HEK293 (cell line): ENCODE results near the gene TEPSIN.

Experiments
- CTCF ChIA-PET: fragments of 350-600 bp; formaldehyde crosslinking; extraction: SDS; loops from one replicate; lab custom pipeline; 2021; ENCODE audit warnings: antibody characterized with exemption; lab: Yijun Ruan, JAX
- POLR2A ChIA-PET: fragments of 300-600 bp; formaldehyde crosslinking; extraction: SDS; loops from one replicate; lab custom pipeline; 2020; ENCODE audit warnings: antibody characterized with exemption, inconsistent platforms; lab: Yijun Ruan, JAX
- H3K27ac ChIP-seq: fragments of 200-500 bp; sonication (Bioruptor generic); 2 replicates; pipeline ENCODE4 v1.5.1; 2014; ENCODE audit warnings: low read depth, low read length, control low read depth, inconsistent platforms; ENCODE audit errors: extremely low read depth
- H3K36me3 ChIP-seq, 2 experiments: fragments of 200-500 bp in 1 of 2; sonication (Bioruptor generic) in 1 of 2; 1 replicate in 1 of 2; 2 replicates in 1 of 2; pipeline ENCODE4 v1.5.1; 2014 to 2017; ENCODE audit warnings: inconsistent platforms in 2 of 2, low read length in 2 of 2; ENCODE audit not compliant: control insufficient read depth in 2 of 2, insufficient read depth in 1 of 2
- H3K4me1 ChIP-seq: fragments of 200-500 bp; sonication (Bioruptor generic); 2 replicates; pipeline ENCODE4 v1.5.1; 2014; ENCODE audit warnings: mild to moderate bottlenecking, low read length, inconsistent platforms; ENCODE audit not compliant: control insufficient read depth, insufficient read depth
- H3K4me3 ChIP-seq: 2 replicates; pipeline ENCODE4 v1.5.1; 2011; ENCODE audit warnings: low read depth, mild to moderate bottlenecking, control low read depth, low read length, moderate library complexity
- H3K9me3 ChIP-seq: fragments of 200-500 bp; sonication (Bioruptor generic); 2 replicates; pipeline ENCODE4 v1.5.1; 2014; ENCODE audit warnings: low read depth, low read length, inconsistent platforms; ENCODE audit not compliant: control insufficient read depth, insufficient read depth
- BCL11A ChIP-seq: fragments of 450-650 bp; formaldehyde crosslinking; IDR thresholded peaks from 2 replicates; pipeline ENCODE4 v1.5.1; 2016; ENCODE audit warnings: low read depth, missing biosample characterization, missing genetic modification characterization
- GLIS2 ChIP-seq: fragments of 450-650 bp; formaldehyde crosslinking; IDR thresholded peaks from 2 replicates; pipeline ENCODE4 v1.5.1; 2016; ENCODE audit warnings: missing biosample characterization, missing genetic modification characterization
- KLF1 ChIP-seq: fragments of 450-650 bp; formaldehyde crosslinking; IDR thresholded peaks from 2 replicates; pipeline ENCODE4 v1.5.1; 2016; ENCODE audit warnings: missing biosample characterization, missing genetic modification characterization
- OSR2 ChIP-seq: fragments of 450-650 bp; formaldehyde crosslinking; IDR thresholded peaks from 2 replicates; pipeline ENCODE4 v1.5.1; 2016; ENCODE audit warnings: missing biosample characterization, missing genetic modification characterization
- PRDM1 ChIP-seq: fragments of 450-650 bp; formaldehyde crosslinking; IDR thresholded peaks from 2 replicates; pipeline ENCODE4; 2016; ENCODE audit warnings: missing biosample characterization, missing genetic modification characterization
- SCRT1 ChIP-seq: fragments of 450-650 bp; formaldehyde crosslinking; IDR thresholded peaks from 2 replicates; pipeline ENCODE4 v1.5.1; 2016; ENCODE audit warnings: missing biosample characterization, missing genetic modification characterization, borderline replicate concordance
- WT1 ChIP-seq: fragments of 450-650 bp; formaldehyde crosslinking; IDR thresholded peaks from 2 replicates; pipeline ENCODE4 v1.5.1; 2016; ENCODE audit warnings: missing biosample characterization, missing genetic modification characterization
- YY2 ChIP-seq: fragments of 450-650 bp; formaldehyde crosslinking; IDR thresholded peaks from 2 replicates; pipeline ENCODE4 v1.5.1; 2016; ENCODE audit warnings: missing biosample characterization, missing genetic modification characterization
- ZBTB6 ChIP-seq: fragments of 450-650 bp; formaldehyde crosslinking; IDR thresholded peaks from 2 replicates; pipeline ENCODE4 v1.5.1; 2017; ENCODE audit warnings: missing biosample characterization, missing genetic modification characterization
- ZBTB8A ChIP-seq: fragments of 450-650 bp; formaldehyde crosslinking; IDR thresholded peaks from 2 replicates; pipeline ENCODE4 v1.5.1; 2016; ENCODE audit warnings: missing biosample characterization, missing genetic modification characterization
- ZFHX2 ChIP-seq: fragments of 450-650 bp; formaldehyde crosslinking; conservative IDR thresholded peaks from 2 replicates; pipeline ENCODE4 v1.5.1; 2016; ENCODE audit warnings: missing biosample characterization, missing genetic modification characterization
- ZFP69B ChIP-seq: fragments of 450-650 bp; formaldehyde crosslinking; IDR thresholded peaks from 2 replicates; pipeline ENCODE4 v1.5.1; 2016; ENCODE audit warnings: missing biosample characterization, missing genetic modification characterization
- ZIC2 ChIP-seq: fragments of 450-650 bp; formaldehyde crosslinking; IDR thresholded peaks from 2 replicates; pipeline ENCODE4 v1.5.1; 2016; ENCODE audit warnings: missing biosample characterization, missing genetic modification characterization
- ZNF10 ChIP-seq: fragments of 450-650 bp; formaldehyde crosslinking; IDR thresholded peaks from 2 replicates; pipeline ENCODE4 v1.5.1; 2017; ENCODE audit warnings: missing biosample characterization, missing genetic modification characterization
- ZNF121 ChIP-seq: fragments of 450-650 bp; formaldehyde crosslinking; IDR thresholded peaks from 2 replicates; pipeline ENCODE4 v1.5.1; 2016; ENCODE audit warnings: missing biosample characterization, missing genetic modification characterization
- ZNF169 ChIP-seq: fragments of 450-650 bp; formaldehyde crosslinking; IDR thresholded peaks from 2 replicates; pipeline ENCODE4 v1.5.1; 2016; ENCODE audit warnings: missing biosample characterization, missing genetic modification characterization
- ZNF174 ChIP-seq: fragments of 450-650 bp; formaldehyde crosslinking; IDR thresholded peaks from 2 replicates; pipeline ENCODE4 v1.5.0; 2017; ENCODE audit warnings: missing biosample characterization, mild to moderate bottlenecking, missing genetic modification characterization
- ZNF2 ChIP-seq: fragments of 450-650 bp; formaldehyde crosslinking; IDR thresholded peaks from 2 replicates; pipeline ENCODE4 v1.5.1; 2016; ENCODE audit warnings: missing biosample characterization, missing genetic modification characterization
- ZNF473 ChIP-seq: fragments of 450-650 bp; formaldehyde crosslinking; IDR thresholded peaks from 2 replicates; pipeline ENCODE4 v1.5.1; 2017; ENCODE audit warnings: missing biosample characterization, missing genetic modification characterization
- ZNF654 ChIP-seq: fragments of 450-650 bp; formaldehyde crosslinking; IDR thresholded peaks from 2 replicates; pipeline ENCODE4 v1.5.1; 2016; ENCODE audit warnings: low read depth, missing biosample characterization, missing genetic modification characterization
- ZNF670 ChIP-seq: fragments of 450-650 bp; formaldehyde crosslinking; IDR thresholded peaks from 2 replicates; pipeline ENCODE4 v1.5.1; 2016; ENCODE audit warnings: missing biosample characterization, missing genetic modification characterization, low read depth
- ZNF707 ChIP-seq: fragments of 450-650 bp; formaldehyde crosslinking; IDR thresholded peaks from 2 replicates; pipeline ENCODE4 v1.5.1; 2016; ENCODE audit warnings: missing biosample characterization, missing genetic modification characterization
- ZSCAN30 ChIP-seq: fragments of 450-650 bp; IDR thresholded peaks from 2 replicates; pipeline ENCODE4 v1.5.1; 2018; ENCODE audit warnings: missing biosample characterization, mild to moderate bottlenecking, missing genetic modification characterization, moderate library complexity
- TF ChIP-seq, protein P1 (sequence below): fragments of 450-650 bp; formaldehyde crosslinking; IDR thresholded peaks from 2 replicates; pipeline ENCODE4 v1.5.1; 2016; ENCODE audit warnings: missing biosample characterization, missing genetic modification characterization
- TF ChIP-seq, protein P2 (sequence below): fragments of 450-650 bp; formaldehyde crosslinking; IDR thresholded peaks from 2 replicates; pipeline ENCODE4 v1.5.1; 2017; ENCODE audit warnings: missing biosample characterization, missing genetic modification characterization
- TF ChIP-seq, protein P3 (sequence below): fragments of 450-650 bp; formaldehyde crosslinking; IDR thresholded peaks from 2 replicates; pipeline ENCODE4 v1.5.1; 2016; ENCODE audit warnings: missing biosample characterization, missing genetic modification characterization
- TF ChIP-seq, protein P4 (sequence below): fragments of 450-650 bp; formaldehyde crosslinking; IDR thresholded peaks from 2 replicates; pipeline ENCODE4 v1.5.1; 2016; ENCODE audit warnings: missing biosample characterization, missing genetic modification characterization, low read depth

Gene TEPSIN

GRCh38 chr17:81251709-81252301 is 12.9 kb upstream of the TEPSIN start:
- no peaks in the 10 kb centered on the region for H3K9me3 ChIP-seq
- ChIA-PET CTCF (interaction anchor here (0.8 to 2.6 kb wide), 4 partner anchors 34 to 349 kb away, joined by 3 to 10 read pairs (median 6); no protein-coding TSS in a partner anchor), POLR2A (interaction anchor here (0.5 to 1.4 kb wide), 2 partner anchors 8 to 255 kb away, joined by 3 to 4 read pairs; no protein-coding TSS in a partner anchor)
- peaks cover 0 to 47% of the 10 kb centered on the region in 2 experiments; a peak in 2 of 3 replicates for H3K36me3 ChIP-seq
- H3K4me1 ChIP-seq = peaks cover 4% of the 10 kb centered on the region; the same call in 1 of the 2 replicates
- H3K4me3 ChIP-seq = no peak overlapping the region
- H3K27ac ChIP-seq = no peak overlapping the region
- no peak for TF ChIP-seq ZNF169
- TF ChIP-seq PRDM1 = no peak
- TF ChIP-seq OSR2 = peak; percentile 79
- TF ChIP-seq ZSCAN30 (tag by site-specific recombination) = no peak
- TF ChIP-seq BCL11A (tag by site-specific recombination) = no peak
- TF ChIP-seq ZNF2 (tag by site-specific recombination) = no peak
- no peak for TF ChIP-seq ZNF121 (tag by site-specific recombination)
- peak; percentile 30; the same call in 1 of the 2 replicates for TF ChIP-seq ZNF10 (tag by site-specific recombination)
- TF ChIP-seq ZNF670 (tag by site-specific recombination) = no peak
- 0 out of 2 replicates have a peak, but pooled peaks have one; percentile 1 for TF ChIP-seq WT1 (tag by site-specific recombination)
- TF ChIP-seq ZFP69B (tag by site-specific recombination) = peak; percentile 88
- TF ChIP-seq, protein P1, sequence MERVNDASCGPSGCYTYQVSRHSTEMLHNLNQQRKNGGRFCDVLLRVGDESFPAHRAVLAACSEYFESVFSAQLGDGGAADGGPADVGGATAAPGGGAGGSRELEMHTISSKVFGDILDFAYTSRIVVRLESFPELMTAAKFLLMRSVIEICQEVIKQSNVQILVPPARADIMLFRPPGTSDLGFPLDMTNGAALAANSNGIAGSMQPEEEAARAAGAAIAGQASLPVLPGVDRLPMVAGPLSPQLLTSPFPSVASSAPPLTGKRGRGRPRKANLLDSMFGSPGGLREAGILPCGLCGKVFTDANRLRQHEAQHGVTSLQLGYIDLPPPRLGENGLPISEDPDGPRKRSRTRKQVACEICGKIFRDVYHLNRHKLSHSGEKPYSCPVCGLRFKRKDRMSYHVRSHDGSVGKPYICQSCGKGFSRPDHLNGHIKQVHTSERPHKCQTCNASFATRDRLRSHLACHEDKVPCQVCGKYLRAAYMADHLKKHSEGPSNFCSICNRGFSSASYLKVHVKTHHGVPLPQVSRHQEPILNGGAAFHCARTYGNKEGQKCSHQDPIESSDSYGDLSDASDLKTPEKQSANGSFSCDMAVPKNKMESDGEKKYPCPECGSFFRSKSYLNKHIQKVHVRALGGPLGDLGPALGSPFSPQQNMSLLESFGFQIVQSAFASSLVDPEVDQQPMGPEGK (tag by site-specific recombination) = peak; percentile 47
- no peak for TF ChIP-seq ZFHX2 (tag by site-specific recombination)
- TF ChIP-seq, protein P2, sequence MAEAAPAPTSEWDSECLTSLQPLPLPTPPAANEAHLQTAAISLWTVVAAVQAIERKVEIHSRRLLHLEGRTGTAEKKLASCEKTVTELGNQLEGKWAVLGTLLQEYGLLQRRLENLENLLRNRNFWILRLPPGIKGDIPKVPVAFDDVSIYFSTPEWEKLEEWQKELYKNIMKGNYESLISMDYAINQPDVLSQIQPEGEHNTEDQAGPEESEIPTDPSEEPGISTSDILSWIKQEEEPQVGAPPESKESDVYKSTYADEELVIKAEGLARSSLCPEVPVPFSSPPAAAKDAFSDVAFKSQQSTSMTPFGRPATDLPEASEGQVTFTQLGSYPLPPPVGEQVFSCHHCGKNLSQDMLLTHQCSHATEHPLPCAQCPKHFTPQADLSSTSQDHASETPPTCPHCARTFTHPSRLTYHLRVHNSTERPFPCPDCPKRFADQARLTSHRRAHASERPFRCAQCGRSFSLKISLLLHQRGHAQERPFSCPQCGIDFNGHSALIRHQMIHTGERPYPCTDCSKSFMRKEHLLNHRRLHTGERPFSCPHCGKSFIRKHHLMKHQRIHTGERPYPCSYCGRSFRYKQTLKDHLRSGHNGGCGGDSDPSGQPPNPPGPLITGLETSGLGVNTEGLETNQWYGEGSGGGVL (tag by site-specific recombination) = no peak
- TF ChIP-seq ZNF654 (tag by site-specific recombination) = no peak
- TF ChIP-seq, protein P3, sequence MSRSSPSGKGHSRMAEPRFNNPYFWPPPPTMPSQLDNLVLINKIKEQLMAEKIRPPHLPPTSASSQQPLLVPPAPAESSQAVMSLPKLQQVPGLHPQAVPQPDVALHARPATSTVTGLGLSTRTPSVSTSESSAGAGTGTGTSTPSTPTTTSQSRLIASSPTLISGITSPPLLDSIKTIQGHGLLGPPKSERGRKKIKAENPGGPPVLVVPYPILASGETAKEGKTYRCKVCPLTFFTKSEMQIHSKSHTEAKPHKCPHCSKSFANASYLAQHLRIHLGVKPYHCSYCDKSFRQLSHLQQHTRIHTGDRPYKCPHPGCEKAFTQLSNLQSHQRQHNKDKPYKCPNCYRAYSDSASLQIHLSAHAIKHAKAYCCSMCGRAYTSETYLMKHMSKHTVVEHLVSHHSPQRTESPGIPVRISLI (tag by site-specific recombination) = no peak
- no peak for TF ChIP-seq ZNF707 (tag by site-specific recombination)
- TF ChIP-seq ZBTB8A (tag by site-specific recombination) = peak; percentile 63
- TF ChIP-seq KLF1 (tag by site-specific recombination) = no peak
- no peak for TF ChIP-seq ZNF174 (tag by site-specific recombination)

DNA sequence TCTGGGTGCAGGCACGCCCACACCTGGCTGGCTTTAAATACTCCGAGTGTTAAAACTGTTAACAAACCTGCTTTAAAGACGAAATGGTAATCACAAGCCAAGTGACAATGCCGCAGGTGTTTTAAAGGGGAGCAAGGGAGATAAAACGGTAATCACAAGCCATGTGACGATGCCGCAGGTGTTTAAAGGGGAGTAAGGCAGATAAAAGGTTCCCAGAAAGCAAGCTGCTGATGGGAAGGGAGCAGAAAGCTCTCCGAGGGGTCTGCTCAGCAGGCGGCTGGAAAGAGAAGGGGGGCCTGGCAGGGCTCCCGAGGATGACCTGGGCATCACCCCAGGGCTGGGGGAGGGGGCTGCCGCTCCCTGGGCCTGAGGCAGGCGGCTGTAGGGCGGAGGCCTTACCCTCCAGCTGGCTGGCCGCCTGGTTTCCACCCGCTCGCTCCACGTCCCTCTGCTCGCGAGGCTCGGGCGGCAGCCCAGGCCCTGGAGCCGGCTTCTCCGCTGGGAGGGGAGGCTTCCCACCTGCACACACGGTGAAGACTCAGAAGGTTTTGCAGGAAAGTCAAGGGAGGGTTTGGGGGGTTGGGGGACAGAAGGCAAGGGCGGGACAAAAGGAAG is 12.3 kb upstream of the TEPSIN start:
- no peak overlapping the region for H3K4me3 ChIP-seq
- POLR2A ChIA-PET = interaction anchor here (0.5 to 1.4 kb wide), 2 partner anchors 8 to 256 kb away, joined by 3 to 4 read pairs; no protein-coding TSS in a partner anchor
- peaks cover 0 to 49% of the 10 kb centered on the region in 2 experiments; a peak in 2 of 3 replicates for H3K36me3 ChIP-seq
- no peak overlapping the region for H3K27ac ChIP-seq
- H3K9me3 ChIP-seq = no peaks in the 10 kb centered on the region
- CTCF ChIA-PET = interaction anchor here (0.6 to 1.5 kb wide), 4 partner anchors 34 to 350 kb away, joined by 3 to 7 read pairs (median 4); no protein-coding TSS in a partner anchor
- H3K4me1 ChIP-seq = peaks cover 4% of the 10 kb centered on the region; the same call in 1 of the 2 replicates
- TF ChIP-seq, protein P4, sequence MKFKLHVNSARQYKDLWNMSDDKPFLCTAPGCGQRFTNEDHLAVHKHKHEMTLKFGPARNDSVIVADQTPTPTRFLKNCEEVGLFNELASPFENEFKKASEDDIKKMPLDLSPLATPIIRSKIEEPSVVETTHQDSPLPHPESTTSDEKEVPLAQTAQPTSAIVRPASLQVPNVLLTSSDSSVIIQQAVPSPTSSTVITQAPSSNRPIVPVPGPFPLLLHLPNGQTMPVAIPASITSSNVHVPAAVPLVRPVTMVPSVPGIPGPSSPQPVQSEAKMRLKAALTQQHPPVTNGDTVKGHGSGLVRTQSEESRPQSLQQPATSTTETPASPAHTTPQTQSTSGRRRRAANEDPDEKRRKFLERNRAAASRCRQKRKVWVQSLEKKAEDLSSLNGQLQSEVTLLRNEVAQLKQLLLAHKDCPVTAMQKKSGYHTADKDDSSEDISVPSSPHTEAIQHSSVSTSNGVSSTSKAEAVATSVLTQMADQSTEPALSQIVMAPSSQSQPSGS = no peak
- TF ChIP-seq ZNF473 = no peak
- TF ChIP-seq SCRT1 (tag by site-specific recombination) = peak; percentile 55; the same call in 1 of the 2 replicates
- peak; percentile 43; the same call in 1 of the 2 replicates for TF ChIP-seq ZBTB6
- TF ChIP-seq GLIS2 (tag by site-specific recombination) = 0 out of 2 replicates have a peak, but pooled peaks have one; percentile 14
- peak; percentile 37; the same call in 1 of the 2 replicates for TF ChIP-seq ZIC2 (tag by site-specific recombination)
- TF ChIP-seq WT1 (tag by site-specific recombination) = 0 out of 2 replicates have a peak, but pooled peaks have one; percentile 43
- TF ChIP-seq YY2 (tag by site-specific recombination) = no peak
